Duodenal mucosa (tissue), 2 donors: ENCODE results near the gene GALNT8.

Experiments used
- H3K27ac ChIP-seq: one replicate; pipeline ENCODE4 v1.7.0; 2013; ENCODE audit warnings: low read depth, low read length
- H3K27me3 ChIP-seq, 2 donors: one replicate each; pipeline ENCODE4 v1.7.0; 2013; ENCODE audit warnings: low read length in 2 of 2, control low read depth in 1 of 2; ENCODE audit not compliant: insufficient read depth in 2 of 2, control insufficient read depth in 1 of 2
- H3K36me3 ChIP-seq, 2 donors: one replicate each; pipeline ENCODE4 v1.7.0; 2013; ENCODE audit warnings: low read length in 2 of 2, control low read depth in 1 of 2; ENCODE audit not compliant: insufficient read depth in 2 of 2, control insufficient read depth in 1 of 2
- H3K4me1 ChIP-seq, 2 donors: one replicate each; pipeline ENCODE4 v1.7.0; 2013; ENCODE audit warnings: low read length in 2 of 2, control low read depth in 1 of 2; ENCODE audit not compliant: insufficient read depth in 2 of 2, control insufficient read depth in 1 of 2
- H3K4me3 ChIP-seq, 2 donors: one replicate each; pipeline ENCODE4 v1.7.0; 2013; ENCODE audit warnings: low read length in 2 of 2, low read depth in 1 of 2
- H3K9ac ChIP-seq, 2 donors: one replicate each; pipeline ENCODE4 v1.7.0; 2013; ENCODE audit warnings: low read length in 2 of 2, low read depth in 1 of 2
- H3K9me3 ChIP-seq, 2 donors: one replicate each; pipeline ENCODE4 v1.7.0; 2013; ENCODE audit warnings: low read length in 2 of 2, control low read depth in 1 of 2; ENCODE audit not compliant: control insufficient read depth in 1 of 2

The GALNT8 gene

GRCh38 chr12:4809449-4810218 lies 89.4 kb downstream of the GALNT8 start:
- Histone ChIP-seq H3K9ac (no peak overlapping the region), H3K4me3 (peak overlapping the region; percentile 9 to 16), H3K9me3 (no peaks in the 10 kb centered on the region), H3K27me3 (peaks cover 14 to 26% of the 10 kb centered on the region in 2 donors), H3K27ac (no peak overlapping the region), H3K4me1 (no peaks in the 10 kb centered on the region), H3K36me3 (no peaks in the 10 kb centered on the region)

- no peaks in the 10 kb centered on the region for H3K4me1 ChIP-seq
- no peak overlapping the region for H3K4me3 ChIP-seq
- no peaks in the 10 kb centered on the region for H3K36me3 ChIP-seq
- H3K9me3 ChIP-seq: no peaks in the 10 kb centered on the region
- H3K27me3 ChIP-seq: peaks cover 19 to 26% of the 10 kb centered on the region in 2 donors
- H3K9ac ChIP-seq: no peak overlapping the region
- no peak overlapping the region for H3K27ac ChIP-seq
These were observed 90.0 kb downstream of the GALNT8 start for GRCh38 chr12:4810219-4810671.

- Histone ChIP-seq H3K4me1 (no peaks in the 10 kb centered on the region), H3K27ac (no peak overlapping the region), H3K4me3 (no peak overlapping the region), H3K9me3 (no peaks in the 10 kb centered on the region), H3K36me3 (no peaks in the 10 kb centered on the region), H3K27me3 (peaks cover 19 to 22% of the 10 kb centered on the region in 2 donors), H3K9ac (no peak overlapping the region)
These were observed 92.6 kb downstream of the GALNT8 start for GRCh38 chr12:4812624-4813327.

- no peaks in the 10 kb centered on the region for H3K36me3 ChIP-seq
- H3K27me3 ChIP-seq: peaks cover 11 to 13% of the 10 kb centered on the region in 2 donors
- no peaks in the 10 kb centered on the region for H3K9me3 ChIP-seq
- H3K9ac ChIP-seq: no peak overlapping the region
- H3K27ac ChIP-seq: no peak overlapping the region
- no peak overlapping the region for H3K4me3 ChIP-seq
- H3K4me1 ChIP-seq: no peaks in the 10 kb centered on the region
These were observed 93.5 kb downstream of the GALNT8 start for GRCh38 chr12:4813741-4814140.

- Histone ChIP-seq H3K27ac (no peak overlapping the region), H3K36me3 (no peaks in the 10 kb centered on the region), H3K4me3 (no peak overlapping the region), H3K27me3 (peaks cover 11 to 12% of the 10 kb centered on the region in 2 donors), H3K4me1 (no peaks in the 10 kb centered on the region), H3K9me3 (no peaks in the 10 kb centered on the region), H3K9ac (no peak overlapping the region)
These were observed 94.3 kb downstream of the GALNT8 start for GRCh38 chr12:4814485-4814884.

- no peaks in the 10 kb centered on the region for H3K36me3 ChIP-seq
- no peak overlapping the region for H3K4me3 ChIP-seq
- no peaks in the 10 kb centered on the region for H3K9me3 ChIP-seq
- H3K27ac ChIP-seq: no peak overlapping the region
- peaks cover 6 to 9% of the 10 kb centered on the region in 2 donors for H3K27me3 ChIP-seq
- no peak overlapping the region for H3K9ac ChIP-seq
- no peaks in the 10 kb centered on the region for H3K4me1 ChIP-seq
These were observed 96.7 kb downstream of the GALNT8 start for GRCh38 chr12:4816744-4817525.

- H3K27ac ChIP-seq: no peak overlapping the region
- H3K9ac ChIP-seq: no peak overlapping the region
- no peak overlapping the region for H3K4me3 ChIP-seq
- H3K36me3 ChIP-seq: no peaks in the 10 kb centered on the region
- H3K9me3 ChIP-seq: no peaks in the 10 kb centered on the region
- H3K4me1 ChIP-seq: no peaks in the 10 kb centered on the region
- peaks cover 0 to 9% of the 10 kb centered on the region in 2 donors for H3K27me3 ChIP-seq
These were observed 97.7 kb downstream of the GALNT8 start for GRCh38 chr12:4817880-4818279.

GRCh38 chr12:4819654-4820053 lies 99.5 kb downstream of the GALNT8 start:
- H3K4me1 ChIP-seq: no peaks in the 10 kb centered on the region
- H3K27ac ChIP-seq: no peak overlapping the region
- H3K27me3 ChIP-seq: peaks cover 0 to 5% of the 10 kb centered on the region in 2 donors
- no peaks in the 10 kb centered on the region for H3K36me3 ChIP-seq
- H3K4me3 ChIP-seq: no peak overlapping the region
- no peak overlapping the region for H3K9ac ChIP-seq
- H3K9me3 ChIP-seq: no peaks in the 10 kb centered on the region

- no peak overlapping the region for H3K4me3 ChIP-seq
- H3K9me3 ChIP-seq: no peaks in the 10 kb centered on the region
- no peaks in the 10 kb centered on the region for H3K36me3 ChIP-seq
- no peak overlapping the region for H3K27ac ChIP-seq
- H3K9ac ChIP-seq: no peak overlapping the region
- no peaks in the 10 kb centered on the region for H3K27me3 ChIP-seq
- no peaks in the 10 kb centered on the region for H3K4me1 ChIP-seq
These were observed 100.8 kb downstream of the GALNT8 start for GRCh38 chr12:4820971-4821370.
